PFSK-1 (cell line): ENCODE data around the gene PLXNC1.

Experiments used
- FOXP2 ChIP-seq: optimal IDR thresholded peaks from 2 replicates; pipeline ENCODE3; 2011; ENCODE audit warnings: borderline replicate concordance, control low read depth, inconsistent platforms; ENCODE audit not compliant: insufficient read depth; ENCODE audit errors: extremely low read length, extremely low read depth
- POLR2AphosphoS5 ChIP-seq: IDR thresholded peaks from 2 replicates; pipeline ENCODE4 v1.6.1; 2012; ENCODE audit warnings: low read depth, mild to moderate bottlenecking, control low read depth, low read length, moderate library complexity
- REST ChIP-seq, 2 experiments: IDR thresholded peaks; 2 replicates each; pipeline versions ENCODE4 v1.6.1 to v1.8.0; 2011 to 2012; ENCODE audit warnings: low read depth in 2 of 2, low read length in 2 of 2, control low read depth in 1 of 2, inconsistent platforms in 1 of 2, mild to moderate bottlenecking in 1 of 2, moderate library complexity in 1 of 2; ENCODE audit not compliant: insufficient read depth in 1 of 2
- SIN3A ChIP-seq: IDR thresholded peaks from 2 replicates; pipeline ENCODE4 v1.6.1; 2012; ENCODE audit warnings: mild to moderate bottlenecking, low read length, moderate library complexity, borderline replicate concordance; ENCODE audit not compliant: insufficient read depth
- TAF1 ChIP-seq: IDR thresholded peaks from 2 replicates; pipeline ENCODE4 v1.6.1; 2012; ENCODE audit warnings: low read length, control low read depth, borderline replicate concordance; ENCODE audit not compliant: insufficient read depth

The PLXNC1 gene

GRCh38 chr12:94326727-94327126, 178.3 kb downstream of the PLXNC1 start:
- TF ChIP-seq FOXP2 (no peak), TAF1 (no peak), POLR2AphosphoS5 (no peak), REST (IDR thresholded peaks at IDR 0.05; ENCODE audit: insufficient read depth in 1 of 2, low read depth in 2 of 2, low read length in 2 of 2) (no peak), SIN3A (no peak)

- TF ChIP-seq FOXP2, result no peak
- TF ChIP-seq POLR2AphosphoS5, result no peak
- no peak for TF ChIP-seq SIN3A
- no peak for TF ChIP-seq TAF1
- TF ChIP-seq REST (IDR thresholded peaks at IDR 0.05; ENCODE audit: insufficient read depth in 1 of 2, low read depth in 2 of 2, low read length in 2 of 2), result no peak
Observed at GRCh38 chr12:94327809-94328208, 179.4 kb downstream of the PLXNC1 start.

- no peak for TF ChIP-seq FOXP2
- no peak for TF ChIP-seq TAF1
- no peak for TF ChIP-seq POLR2AphosphoS5
- TF ChIP-seq REST (IDR thresholded peaks at IDR 0.05; ENCODE audit: insufficient read depth in 1 of 2, low read depth in 2 of 2, low read length in 2 of 2), result no peak
- no peak for TF ChIP-seq SIN3A
Observed at GRCh38 chr12:94329366-94329765, 181.0 kb downstream of the PLXNC1 start.

- TF ChIP-seq FOXP2 (no peak), POLR2AphosphoS5 (no peak), SIN3A (no peak), TAF1 (no peak), REST (IDR thresholded peaks at IDR 0.05; ENCODE audit: insufficient read depth in 1 of 2, low read depth in 2 of 2, low read length in 2 of 2) (no peak)
Observed at GRCh38 chr12:94333396-94333795, 185.0 kb downstream of the PLXNC1 start.

GRCh38 chr12:94336211-94336925, 188.0 kb downstream of the PLXNC1 start:
- no peak for TF ChIP-seq POLR2AphosphoS5
- no peak for TF ChIP-seq TAF1
- no peak for TF ChIP-seq SIN3A
- no peak for TF ChIP-seq FOXP2
- TF ChIP-seq REST (IDR thresholded peaks at IDR 0.05; ENCODE audit: insufficient read depth in 1 of 2, low read depth in 2 of 2, low read length in 2 of 2), result no peak
